MM.1S (cell line): Measurements from ENCODE around the gene DIP2C.

Source experiments
- DNase-seq: peaks from one replicate; pipeline ENCODE4 v3.0.0-alpha.2; 2015
- H2AFZ ChIP-seq: fragments of 300-600 bp; sonication (generic); 2 replicates; pipeline ENCODE4 v1.6.0; 2016; ENCODE audit warnings: antibody characterized with exemption, low read length
- H3F3A ChIP-seq: fragments of 300-600 bp; sonication (generic); 2 replicates; pipeline ENCODE4 v1.6.1; 2016; ENCODE audit warnings: mild to moderate bottlenecking, antibody characterized with exemption, low read length, moderate library complexity, mixed read lengths; ENCODE audit not compliant: insufficient read depth
- H3K27ac ChIP-seq: fragments of 300-600 bp; sonication (generic); 2 replicates; pipeline ENCODE4 v1.5.1; 2016; ENCODE audit warnings: mild to moderate bottlenecking, low read length
- H3K27me3 ChIP-seq: fragments of 300-600 bp; sonication (generic); replicated peaks from 2 replicates; pipeline ENCODE4 v1.6.0; 2016; ENCODE audit warnings: low read length; ENCODE audit not compliant: insufficient read depth
- H3K36me3 ChIP-seq: fragments of 300-600 bp; sonication (generic); replicated peaks from 2 replicates; pipeline ENCODE4 v1.6.1; 2016; ENCODE audit warnings: mild to moderate bottlenecking, low read length, mixed read lengths; ENCODE audit not compliant: insufficient read depth
- H3K4me1 ChIP-seq: fragments of 300-600 bp; sonication (generic); 2 replicates; pipeline ENCODE4 v1.6.1; 2016; ENCODE audit warnings: low read length, mixed read lengths
- H3K4me2 ChIP-seq: fragments of 300-600 bp; sonication (generic); 2 replicates; pipeline ENCODE4 v1.6.0; 2016; ENCODE audit warnings: low read depth, low read length
- H3K4me3 ChIP-seq: fragments of 300-600 bp; sonication (generic); 2 replicates; pipeline ENCODE4 v1.5.1; 2016; ENCODE audit warnings: low read length, mixed read lengths
- H3K79me2 ChIP-seq: fragments of 300-600 bp; sonication (generic); 2 replicates; pipeline ENCODE4 v1.6.1; 2016; ENCODE audit warnings: mixed run types, low read length, mixed read lengths
- H3K9ac ChIP-seq: fragments of 300-600 bp; sonication (generic); 2 replicates; pipeline ENCODE4 v1.6.1; 2016; ENCODE audit warnings: low read length, mixed read lengths
- H3K9me2 ChIP-seq: fragments of 300-600 bp; sonication (generic); replicated peaks from 2 replicates; pipeline ENCODE4 v1.6.1; 2016; ENCODE audit warnings: mild to moderate bottlenecking, low read length, mixed read lengths; ENCODE audit not compliant: insufficient read depth
- H3K9me3 ChIP-seq: fragments of 300-600 bp; sonication (generic); replicated peaks from 2 replicates; pipeline ENCODE4 v1.6.1; 2016; ENCODE audit warnings: mild to moderate bottlenecking, low read length, mixed read lengths; ENCODE audit not compliant: insufficient read depth
- H4K20me1 ChIP-seq: fragments of 300-600 bp; sonication (generic); 2 replicates; pipeline ENCODE4 v1.6.1; 2016; ENCODE audit warnings: mild to moderate bottlenecking, low read length, moderate library complexity, mixed read lengths; ENCODE audit not compliant: insufficient read depth
- EZH2 ChIP-seq: fragments of 300-600 bp; sonication (generic); optimal IDR thresholded peaks from 2 replicates; pipeline ENCODE3; 2017; ENCODE audit warnings: low read depth, mild to moderate bottlenecking, antibody characterized with exemption, low read length, mixed read lengths
- EZH2phosphoT487 ChIP-seq: fragments of 300-600 bp; sonication (generic); IDR thresholded peaks from 2 replicates; pipeline ENCODE4 v1.6.1; 2018; ENCODE audit warnings: antibody characterized with exemption, low read length
- TF ChIP-seq, protein P1 (sequence below): fragments of 300-600 bp; sonication (generic); IDR thresholded peaks from 2 replicates; pipeline ENCODE4 v1.5.1; 2016; ENCODE audit warnings: antibody characterized with exemption, low read length, mixed read lengths

The DIP2C gene

DNA sequence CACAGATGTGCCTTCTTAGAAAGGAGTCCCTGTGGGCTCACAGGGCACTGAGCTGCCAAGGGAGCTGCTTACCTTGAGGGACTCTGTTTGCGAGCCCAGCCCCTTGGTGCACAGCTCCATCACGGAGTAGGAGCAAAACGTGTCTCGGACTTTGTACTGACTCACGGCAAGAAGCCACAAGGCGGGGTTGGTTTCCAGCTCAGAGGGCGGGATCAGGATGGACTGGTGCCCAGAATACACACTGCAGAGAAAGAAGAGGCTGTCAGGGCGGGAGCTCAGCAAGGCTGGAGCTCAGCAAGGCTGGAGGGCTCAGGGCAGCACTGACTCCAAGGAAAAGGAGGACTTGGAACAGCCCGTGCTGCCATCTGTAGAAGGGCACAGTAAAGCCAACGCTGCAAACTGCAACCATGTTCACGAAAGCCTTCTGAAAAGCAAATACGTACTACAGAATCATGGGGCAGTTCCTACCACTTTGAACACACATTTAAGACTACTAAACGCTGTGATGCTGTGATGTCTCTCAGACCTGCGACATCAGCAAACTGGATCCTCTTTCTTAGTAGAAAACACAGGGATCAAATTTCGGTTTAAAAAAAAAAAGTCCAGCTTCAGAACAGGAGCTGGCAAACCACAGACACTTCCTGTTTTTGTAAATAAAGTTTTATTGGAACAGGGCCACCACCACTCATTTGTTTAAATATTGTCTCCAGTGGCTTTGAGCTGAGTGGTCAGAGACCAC is 359.9 kb downstream of the DIP2C start:
- peak overlapping the region; percentile 29; the same call in 1 of the 2 replicates for H3K9ac ChIP-seq
- H3K4me3 ChIP-seq: peak overlapping the region; percentile 26; the same call in 1 of the 2 replicates
- peak; percentile 57 for DNase-seq
- H3K4me2 ChIP-seq: peak overlapping the region; percentile 28
- peak overlapping the region; percentile 54; the same call in 1 of the 2 replicates for H3K27ac ChIP-seq
- no peaks in the 10 kb centered on the region for H3K9me2 ChIP-seq
- H2AFZ ChIP-seq: peak overlapping the region; percentile 16; the same call in 1 of the 2 replicates
- H3F3A ChIP-seq: no peaks in the 10 kb centered on the region
- no peak for TF ChIP-seq EZH2phosphoT487
- TF ChIP-seq EZH2: no peak
- TF ChIP-seq, protein P1, sequence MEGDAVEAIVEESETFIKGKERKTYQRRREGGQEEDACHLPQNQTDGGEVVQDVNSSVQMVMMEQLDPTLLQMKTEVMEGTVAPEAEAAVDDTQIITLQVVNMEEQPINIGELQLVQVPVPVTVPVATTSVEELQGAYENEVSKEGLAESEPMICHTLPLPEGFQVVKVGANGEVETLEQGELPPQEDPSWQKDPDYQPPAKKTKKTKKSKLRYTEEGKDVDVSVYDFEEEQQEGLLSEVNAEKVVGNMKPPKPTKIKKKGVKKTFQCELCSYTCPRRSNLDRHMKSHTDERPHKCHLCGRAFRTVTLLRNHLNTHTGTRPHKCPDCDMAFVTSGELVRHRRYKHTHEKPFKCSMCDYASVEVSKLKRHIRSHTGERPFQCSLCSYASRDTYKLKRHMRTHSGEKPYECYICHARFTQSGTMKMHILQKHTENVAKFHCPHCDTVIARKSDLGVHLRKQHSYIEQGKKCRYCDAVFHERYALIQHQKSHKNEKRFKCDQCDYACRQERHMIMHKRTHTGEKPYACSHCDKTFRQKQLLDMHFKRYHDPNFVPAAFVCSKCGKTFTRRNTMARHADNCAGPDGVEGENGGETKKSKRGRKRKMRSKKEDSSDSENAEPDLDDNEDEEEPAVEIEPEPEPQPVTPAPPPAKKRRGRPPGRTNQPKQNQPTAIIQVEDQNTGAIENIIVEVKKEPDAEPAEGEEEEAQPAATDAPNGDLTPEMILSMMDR: no peak
- no peaks in the 10 kb centered on the region for H3K9me3 ChIP-seq
- no peaks in the 10 kb centered on the region for H3K79me2 ChIP-seq
- no peaks in the 10 kb centered on the region for H3K27me3 ChIP-seq
- no peaks in the 10 kb centered on the region for H3K4me1 ChIP-seq
- H4K20me1 ChIP-seq: no peaks in the 10 kb centered on the region
- no peaks in the 10 kb centered on the region for H3K36me3 ChIP-seq

DNA sequence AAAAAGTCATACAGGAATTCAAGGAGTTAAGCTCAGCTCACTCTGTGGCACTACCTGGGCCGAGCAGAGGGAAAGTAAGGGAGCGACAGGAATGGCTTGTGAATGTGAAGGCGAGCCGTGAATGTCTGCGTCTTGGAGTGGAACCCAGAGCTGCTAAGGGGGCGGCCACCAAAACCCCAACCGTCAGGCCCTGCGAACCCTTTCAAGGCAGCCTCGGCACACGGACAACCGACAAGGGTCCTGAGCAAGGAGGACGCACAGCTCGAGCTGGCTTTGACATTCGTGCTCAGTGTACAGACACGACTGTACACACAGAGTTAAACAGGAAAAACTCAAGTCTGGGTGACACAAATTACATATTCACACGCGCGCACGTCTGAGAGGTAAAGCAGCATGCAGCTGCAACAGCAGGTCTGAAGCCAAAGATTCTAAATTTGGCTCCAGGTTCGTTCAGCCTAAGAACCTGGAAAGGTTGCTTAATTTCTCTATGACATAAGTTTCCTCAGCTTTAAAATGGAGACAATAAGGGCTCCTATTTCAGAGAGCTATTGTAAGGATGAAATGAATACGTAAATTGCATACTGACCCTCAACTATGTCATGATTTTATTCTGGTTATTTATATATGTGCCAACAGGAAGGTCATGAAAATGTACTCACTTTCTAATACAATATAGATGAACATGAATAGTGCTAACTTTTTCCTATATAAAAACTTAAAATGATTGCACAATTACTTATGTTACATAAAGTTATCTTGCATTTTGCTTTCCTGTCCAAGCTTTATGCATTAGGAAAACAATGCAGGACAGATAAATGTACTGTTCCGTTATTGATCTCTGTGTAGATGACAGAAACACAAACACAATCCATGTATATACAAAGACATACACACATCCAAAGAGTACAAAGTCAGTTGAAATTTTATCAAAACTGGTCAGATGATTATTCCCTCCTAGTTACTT is 361.3 kb downstream of the DIP2C start:
- Histone ChIP-seq H3K9me3 (no peaks in the 10 kb centered on the region), H3K36me3 (no peaks in the 10 kb centered on the region), H3K4me3 (no peak overlapping the region), H4K20me1 (no peaks in the 10 kb centered on the region), H3K79me2 (no peaks in the 10 kb centered on the region), H3K9ac (no peak overlapping the region), H2AFZ (no peak overlapping the region), H3K27me3 (no peaks in the 10 kb centered on the region), H3K9me2 (no peaks in the 10 kb centered on the region), H3K4me1 (no peaks in the 10 kb centered on the region), H3K27ac (no peak overlapping the region), H3K4me2 (no peak overlapping the region), H3F3A (no peaks in the 10 kb centered on the region)
- no peak for TF ChIP-seq EZH2phosphoT487
- TF ChIP-seq EZH2: no peak
- TF ChIP-seq, protein P1: no peak
- DNase-seq: no peak

- Histone ChIP-seq H3K27me3 (no peaks in the 10 kb centered on the region), H3K4me2 (no peak overlapping the region), H3K79me2 (no peaks in the 10 kb centered on the region), H3K9me3 (no peaks in the 10 kb centered on the region), H3F3A (no peaks in the 10 kb centered on the region), H3K4me3 (no peak overlapping the region), H4K20me1 (no peaks in the 10 kb centered on the region), H3K27ac (no peak overlapping the region), H3K4me1 (no peaks in the 10 kb centered on the region), H3K9me2 (no peaks in the 10 kb centered on the region), H3K36me3 (no peaks in the 10 kb centered on the region), H3K9ac (no peak overlapping the region), H2AFZ (no peak overlapping the region)
- DNase-seq: no peak
- TF ChIP-seq, protein P1: no peak
- TF ChIP-seq EZH2 (no peak), EZH2phosphoT487 (no peak)
These were observed 362.4 kb downstream of the DIP2C start for GRCh38 chr10:326894-327635.
